Keratinocyte (primary cell): ENCODE results near the gene PHF14.

Experiments
- CTCF ChIP-seq, 3 experiments: IDR thresholded peaks in 1 of 3; conservative IDR thresholded peaks in 1 of 3; optimal IDR thresholded peaks in 1 of 3; 2 replicates in 2 of 3; 3 replicates in 1 of 3; pipeline versions ENCODE3 to v1.5.1; 2011; ENCODE audit warnings: low read length in 3 of 3, mild to moderate bottlenecking in 3 of 3, moderate library complexity in 2 of 3, control low read depth in 1 of 3, inconsistent platforms in 1 of 3; ENCODE audit not compliant: insufficient read depth in 2 of 3; ENCODE audit errors: extremely low read depth in 1 of 3
- EZH2 ChIP-seq: IDR thresholded peaks from one replicate; pipeline ENCODE4 v1.6.1; 2012; ENCODE audit warnings: inconsistent platforms, mild to moderate bottlenecking, low read length, moderate library complexity

- TF ChIP-seq CTCF (optimal IDR thresholded peaks at IDR 0.05 in 1 of 3, IDR thresholded peaks at IDR 0.05 in 1 of 3, conservative IDR thresholded peaks at IDR 0.05 in 1 of 3; ENCODE audit: extremely low read depth in 1 of 3, insufficient read depth in 2 of 3, low read length in 3 of 3), result no peak
- TF ChIP-seq EZH2, result no peak
These were observed 109.0 kb downstream of the PHF14 start for GRCh38 chr7:11082552-11083213.
